Activated CD8-positive, alpha-beta memory T cell treated with anti-CD3 and anti-CD28 coated beads, Interleukin-2, amount 10 ng/mL, durations not matched to agents 7 days and 5 days (primary cell): Measurements from ENCODE around the gene IGFBP2. TPM values are rescaled to one million over a fixed set of nuclear protein-coding genes. Genes with fewer than 3 reads are reported as not detected.
A peak's percentile ranks its signal among the peaks of the same experiment; 100 is the strongest.

Experiments used
- ATAC-seq: fragments of 150-1000 bp; cut with Tn5 transposase; one replicate; pipeline ENCODE4 v1.10.0; 2021; ENCODE audit warnings: moderate library complexity
- CTCF ChIA-PET: fragments of 350-600 bp; sonication (Branson Sonifier 250); formaldehyde crosslinking; loops from one replicate; lab custom pipeline; 2021; ENCODE audit warnings: antibody characterized with exemption; lab: Charles Lee
- DNase-seq: peaks from one replicate; pipeline ENCODE4 v3.0.0-alpha.2; 2020
- H3K27ac Mint-ChIP-seq: one replicate; pipeline ENCODE4 v1.8.0; 2021; ENCODE audit warnings: mild to moderate bottlenecking, mixed read lengths
- H3K27me3 Mint-ChIP-seq: one replicate; pipeline ENCODE4 v1.8.0; 2021; ENCODE audit warnings: mixed read lengths
- H3K36me3 Mint-ChIP-seq: one replicate; pipeline ENCODE4 v1.8.0; 2021; ENCODE audit warnings: mild to moderate bottlenecking, mixed read lengths
- H3K4me1 Mint-ChIP-seq: one replicate; pipeline ENCODE4 v1.8.0; 2021; ENCODE audit warnings: mixed read lengths
- H3K4me3 Mint-ChIP-seq: one replicate; pipeline ENCODE4 v1.8.0; 2021; ENCODE audit warnings: mild to moderate bottlenecking, moderate library complexity, mixed read lengths
- H3K9me3 Mint-ChIP-seq: one replicate; pipeline ENCODE4 v1.8.0; 2022; ENCODE audit warnings: low read depth, mixed read lengths
- total RNA-seq, 2 experiments: library from RNA; stranded (reverse); gene quantifications; one replicate each; pipeline ENCODE4 v1.2.3, GENCODE V29; 2021

IGFBP2 gene
- total RNA-seq, 2 experiments from 2014 or later, result 0.96 to 3.5 TPM

- CTCF ChIA-PET, result interaction anchor here (1.2 to 10.7 kb wide), 6 partner anchors 50 to 260 kb away, joined by 3 to 181 read pairs (median 3); no protein-coding TSS in a partner anchor
Observed at GRCh38 chr2:216664593-216665034, 31.4 kb downstream of the IGFBP2 start.

GRCh38 chr2:216665242-216665641 is 32.0 kb downstream of the IGFBP2 start:
- no peaks in the 10 kb centered on the region for H3K9me3 Mint-ChIP-seq
- ATAC-seq, result no peak

More at GRCh38 chr2:216664593-216665034, 31.4 kb downstream of the IGFBP2 start:
- H3K9me3 Mint-ChIP-seq, result no peaks in the 10 kb centered on the region
- no peak for DNase-seq
- no peaks in the 10 kb centered on the region for H3K27me3 Mint-ChIP-seq
- no peak overlapping the region for H3K4me3 Mint-ChIP-seq
- H3K4me1 Mint-ChIP-seq, result no peaks in the 10 kb centered on the region
- no peak for ATAC-seq
- no peaks in the 10 kb centered on the region for H3K36me3 Mint-ChIP-seq
- H3K27ac Mint-ChIP-seq, result no peak overlapping the region

DNA sequence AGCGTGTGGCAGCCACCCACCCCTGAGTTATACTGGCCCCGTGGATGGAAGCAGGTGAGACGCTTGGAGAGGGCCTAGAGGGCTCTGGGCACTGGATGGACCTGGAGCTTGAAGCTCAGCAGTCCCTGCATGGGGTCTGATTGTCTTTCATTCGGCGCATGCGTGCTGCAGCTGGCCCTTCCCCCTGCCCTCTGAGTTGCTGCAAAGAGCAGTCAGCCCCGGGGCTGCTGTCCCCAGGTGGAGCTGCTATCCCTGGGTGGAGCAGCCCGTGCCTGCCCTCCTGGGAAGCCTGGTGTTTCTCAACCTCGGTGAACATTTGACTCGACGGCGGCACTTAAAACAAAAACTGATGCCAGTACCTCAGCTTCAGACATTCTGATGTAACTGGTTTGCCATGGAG is 32.5 kb downstream of the IGFBP2 start:
- CTCF ChIA-PET, result interaction anchor here (0.6 to 10.7 kb wide), 11 partner anchors 9 to 556 kb away, joined by 3 to 181 read pairs (median 4); partner anchors contain the start of gene XRCC5
- no peak for ATAC-seq
- Mint-ChIP-seq H3K27ac (no peak overlapping the region), H3K27me3 (peaks cover 2% of the 10 kb centered on the region), H3K9me3 (no peaks in the 10 kb centered on the region), H3K4me3 (no peak overlapping the region), H3K36me3 (no peaks in the 10 kb centered on the region), H3K4me1 (no peaks in the 10 kb centered on the region)
- no peak for DNase-seq

More at GRCh38 chr2:216665242-216665641, 32.0 kb downstream of the IGFBP2 start:
- no peak overlapping the region for H3K27ac Mint-ChIP-seq
- DNase-seq, result no peak
- no peaks in the 10 kb centered on the region for H3K36me3 Mint-ChIP-seq
- peaks cover 2% of the 10 kb centered on the region for H3K27me3 Mint-ChIP-seq
- CTCF ChIA-PET, result interaction anchor here (0.6 to 10.7 kb wide), 8 partner anchors 10 to 168 kb away, joined by 3 to 181 read pairs (median 3); no protein-coding TSS in a partner anchor
- H3K4me3 Mint-ChIP-seq, result no peak overlapping the region
- H3K4me1 Mint-ChIP-seq, result no peaks in the 10 kb centered on the region

- no peak overlapping the region for H3K27ac Mint-ChIP-seq
- no peaks in the 10 kb centered on the region for H3K36me3 Mint-ChIP-seq
- no peak overlapping the region for H3K4me3 Mint-ChIP-seq
- CTCF ChIA-PET, result interaction anchor here (0.6 to 10.7 kb wide), 18 partner anchors 8 to 1047 kb away, joined by 3 to 181 read pairs (median 4); partner anchors contain the start of gene XRCC5
- no peaks in the 10 kb centered on the region for H3K4me1 Mint-ChIP-seq
- DNase-seq, result peak; percentile 74
- H3K9me3 Mint-ChIP-seq, result no peaks in the 10 kb centered on the region
- peak; percentile 88 for ATAC-seq
- peaks cover 2% of the 10 kb centered on the region for H3K27me3 Mint-ChIP-seq
Observed at GRCh38 chr2:216666461-216667233, 33.4 kb downstream of the IGFBP2 start.

DNA sequence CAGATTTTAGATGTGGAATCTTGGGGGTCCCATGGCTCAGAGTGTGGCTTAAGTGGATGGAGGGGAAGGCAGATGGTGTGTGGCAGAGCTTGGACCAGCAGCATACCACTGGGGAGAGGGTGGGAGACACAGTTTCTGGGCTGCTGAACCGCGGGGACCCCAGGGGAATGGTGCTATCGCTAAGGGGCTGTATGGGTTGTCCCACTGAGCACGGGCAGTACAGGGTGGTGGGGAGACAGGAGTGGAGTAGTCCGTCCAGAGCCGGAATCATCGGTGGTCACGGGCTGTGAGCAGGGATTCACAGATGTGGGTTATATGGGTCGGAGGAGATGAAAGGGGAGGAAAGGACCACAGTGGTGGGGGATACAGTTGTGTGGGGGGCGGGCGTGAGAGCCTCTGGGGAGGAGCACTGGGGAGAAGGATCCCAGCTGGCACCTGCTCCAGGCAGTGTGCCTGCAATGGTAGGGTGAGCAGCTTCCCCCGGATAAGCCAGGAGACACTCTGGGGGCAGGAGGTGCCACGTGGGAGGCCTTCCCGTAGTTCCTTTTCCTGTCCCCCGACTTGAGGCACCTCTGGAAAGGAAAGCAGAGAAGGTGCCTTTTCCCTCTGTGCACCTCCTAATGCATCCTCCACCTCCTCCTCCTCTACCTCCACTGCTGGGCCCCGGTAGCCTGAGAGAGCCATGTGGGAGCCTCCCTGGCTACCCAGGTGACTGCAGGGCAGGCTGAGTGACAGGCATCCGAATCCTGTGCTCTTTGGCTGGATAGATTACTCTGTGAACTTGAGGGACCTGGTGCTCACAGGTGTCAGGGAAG is 37.3 kb downstream of the IGFBP2 start:
- H3K27ac Mint-ChIP-seq, result no peak overlapping the region
- peaks cover 2% of the 10 kb centered on the region for H3K27me3 Mint-ChIP-seq
- no peaks in the 10 kb centered on the region for H3K36me3 Mint-ChIP-seq
- no peak overlapping the region for H3K4me3 Mint-ChIP-seq
- H3K9me3 Mint-ChIP-seq, result no peaks in the 10 kb centered on the region
- DNase-seq (no peak), ATAC-seq (no peak)
- no peaks in the 10 kb centered on the region for H3K4me1 Mint-ChIP-seq
- CTCF ChIA-PET, result interaction anchor here (10.7 kb wide), 1 partner anchor 150 kb away, joined by 181 read pairs; no protein-coding TSS in a partner anchor

- Mint-ChIP-seq H3K4me1 (no peaks in the 10 kb centered on the region), H3K27me3 (peaks cover 2% of the 10 kb centered on the region), H3K27ac (no peak overlapping the region), H3K4me3 (no peak overlapping the region), H3K36me3 (no peaks in the 10 kb centered on the region), H3K9me3 (no peaks in the 10 kb centered on the region)
- CTCF ChIA-PET, result interaction anchor here (10.7 kb wide), 1 partner anchor 151 kb away, joined by 181 read pairs; no protein-coding TSS in a partner anchor
- DNase-seq, result no peak
- ATAC-seq, result no peak
Observed at GRCh38 chr2:216671081-216671411, 37.8 kb downstream of the IGFBP2 start.

DNA sequence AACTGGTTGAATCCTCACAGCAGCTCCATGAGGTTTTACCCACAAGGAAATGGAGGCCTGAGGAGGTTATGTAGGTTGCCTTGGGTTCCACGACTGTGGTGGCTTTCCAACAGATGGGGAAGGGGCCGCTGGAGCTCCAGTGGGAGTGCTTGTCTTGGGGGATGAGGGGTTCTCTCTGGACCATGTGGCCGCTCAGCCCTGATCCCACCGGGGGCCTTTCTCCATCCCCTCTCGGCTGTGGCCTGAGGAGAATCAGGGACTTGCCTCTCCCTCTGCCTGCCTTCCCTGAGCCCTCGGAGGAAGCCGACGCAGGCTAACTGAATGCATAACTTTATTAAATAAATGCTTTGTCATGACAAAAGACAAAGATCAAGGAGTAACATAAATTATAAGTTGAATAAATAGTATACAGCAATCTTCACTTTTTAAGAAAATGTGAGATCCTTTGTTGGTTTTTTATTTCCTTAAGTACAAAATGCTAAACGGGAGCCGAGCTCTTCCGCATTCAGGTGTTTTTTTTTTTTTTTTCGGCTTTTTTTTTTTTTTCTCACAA is 38.6 kb downstream of the IGFBP2 start:
- CTCF ChIA-PET, result interaction anchor here (0.6 kb wide), 1 partner anchor 152 kb away, joined by 4 read pairs; no protein-coding TSS in a partner anchor
- H3K27ac Mint-ChIP-seq, result no peak overlapping the region
- no peaks in the 10 kb centered on the region for H3K36me3 Mint-ChIP-seq
- DNase-seq, result no peak
- ATAC-seq, result no peak
- H3K4me3 Mint-ChIP-seq, result no peak overlapping the region
- no peaks in the 10 kb centered on the region for H3K9me3 Mint-ChIP-seq
- H3K27me3 Mint-ChIP-seq, result peaks cover 5% of the 10 kb centered on the region
- no peaks in the 10 kb centered on the region for H3K4me1 Mint-ChIP-seq

GRCh38 chr2:216672466-216672865 is 39.2 kb downstream of the IGFBP2 start:
- Mint-ChIP-seq H3K27me3 (peaks cover 5% of the 10 kb centered on the region), H3K4me3 (no peak overlapping the region), H3K36me3 (no peaks in the 10 kb centered on the region), H3K4me1 (no peaks in the 10 kb centered on the region), H3K9me3 (no peaks in the 10 kb centered on the region), H3K27ac (no peak overlapping the region)
- no peak for DNase-seq
- CTCF ChIA-PET, result no interaction called here
- no peak for ATAC-seq

GRCh38 chr2:216673021-216673420 is 39.8 kb downstream of the IGFBP2 start:
- no peak overlapping the region for H3K4me3 Mint-ChIP-seq
- no peaks in the 10 kb centered on the region for H3K9me3 Mint-ChIP-seq
- CTCF ChIA-PET, result no interaction called here
- no peak for DNase-seq
- H3K27ac Mint-ChIP-seq, result no peak overlapping the region
- ATAC-seq, result no peak
- H3K4me1 Mint-ChIP-seq, result no peaks in the 10 kb centered on the region
- no peaks in the 10 kb centered on the region for H3K36me3 Mint-ChIP-seq
- peaks cover 5% of the 10 kb centered on the region for H3K27me3 Mint-ChIP-seq

DNA sequence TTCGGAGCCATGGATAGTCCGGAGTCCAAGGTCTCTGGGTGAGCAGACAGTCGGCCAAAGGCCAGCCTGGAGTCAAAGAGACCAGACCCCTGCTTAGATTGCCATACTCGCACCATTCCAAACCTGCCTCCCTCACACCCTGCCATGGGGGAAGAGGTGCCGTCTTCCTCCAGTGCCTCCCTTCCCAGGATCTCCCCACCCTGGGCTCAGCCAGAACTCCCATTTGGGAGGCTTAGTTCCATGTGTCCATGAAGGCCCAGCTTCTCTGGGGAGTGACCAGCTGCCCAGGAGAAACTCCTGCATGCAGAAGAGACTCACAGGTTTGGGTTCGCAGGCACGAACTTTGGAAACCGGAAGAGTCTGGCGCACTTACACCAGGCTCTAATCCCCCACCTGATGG is 40.4 kb downstream of the IGFBP2 start:
- Mint-ChIP-seq H3K36me3 (no peaks in the 10 kb centered on the region), H3K27ac (no peak overlapping the region), H3K27me3 (peaks cover 5% of the 10 kb centered on the region), H3K4me3 (no peak overlapping the region), H3K4me1 (no peaks in the 10 kb centered on the region), H3K9me3 (no peaks in the 10 kb centered on the region)
- ATAC-seq (no peak), DNase-seq (no peak)
- CTCF ChIA-PET, result no interaction called here

- H3K4me1 Mint-ChIP-seq, result no peaks in the 10 kb centered on the region
- H3K27me3 Mint-ChIP-seq, result peaks cover 5% of the 10 kb centered on the region
- no peak overlapping the region for H3K27ac Mint-ChIP-seq
- no peaks in the 10 kb centered on the region for H3K9me3 Mint-ChIP-seq
- CTCF ChIA-PET, result interaction anchor here (1.0 kb wide), 1 partner anchor 8 kb away, joined by 3 read pairs; no protein-coding TSS in a partner anchor
- DNase-seq, result no peak
- H3K4me3 Mint-ChIP-seq, result no peak overlapping the region
- no peak for ATAC-seq
- H3K36me3 Mint-ChIP-seq, result no peaks in the 10 kb centered on the region
Observed at GRCh38 chr2:216674376-216674775, 41.2 kb downstream of the IGFBP2 start.

DNA sequence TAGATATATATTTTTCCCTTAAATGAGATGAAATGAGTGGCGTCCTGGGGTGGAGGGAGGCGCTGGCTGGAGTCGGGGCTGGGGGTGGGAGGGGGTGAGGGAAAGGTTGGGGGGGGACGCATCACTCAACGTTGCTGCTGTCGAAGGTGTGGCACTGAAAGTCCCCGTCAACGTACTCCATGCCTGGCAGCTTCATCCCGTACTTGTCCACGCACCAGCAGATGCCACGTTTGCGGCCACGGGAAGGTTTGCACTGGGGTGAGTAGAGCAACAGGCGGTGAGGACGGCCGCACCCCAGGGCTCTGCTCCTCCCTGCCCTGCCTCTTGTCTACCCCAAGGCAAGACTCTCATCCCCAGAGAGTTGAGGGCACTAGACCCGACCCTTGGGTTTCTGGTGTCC is 43.4 kb downstream of the IGFBP2 start:
- Mint-ChIP-seq H3K4me1 (no peaks in the 10 kb centered on the region), H3K9me3 (no peaks in the 10 kb centered on the region), H3K27me3 (peaks cover 3% of the 10 kb centered on the region), H3K27ac (no peak overlapping the region), H3K4me3 (no peak overlapping the region), H3K36me3 (no peaks in the 10 kb centered on the region)
- DNase-seq (no peak), ATAC-seq (no peak)
- CTCF ChIA-PET, result no interaction called here
